SK-N-SH treated with all-trans-retinoic acid at 6 μM for 48 hours (cell line): ENCODE results near the gene ANKRD49.

Experiments used
- CSRNP3 ChIP-seq: fragments of 250-450 bp; sonication (Bioruptor Pico); IDR thresholded peaks from 2 replicates; pipeline ENCODE4 v1.5.1; 2021; ENCODE audit warnings: mild to moderate bottlenecking, moderate library complexity
- PATZ1 ChIP-seq: fragments of 250-450 bp; sonication (Bioruptor Pico); IDR thresholded peaks from 2 replicates; pipeline ENCODE4 v1.8.0; 2020; ENCODE audit warnings: mild to moderate bottlenecking, moderate library complexity, borderline replicate concordance
- PPARA ChIP-seq: fragments of 250-450 bp; sonication (Bioruptor Pico); IDR thresholded peaks from 2 replicates; pipeline ENCODE4 v1.5.0; 2020; ENCODE audit warnings: mild to moderate bottlenecking, borderline replicate concordance

DNA sequence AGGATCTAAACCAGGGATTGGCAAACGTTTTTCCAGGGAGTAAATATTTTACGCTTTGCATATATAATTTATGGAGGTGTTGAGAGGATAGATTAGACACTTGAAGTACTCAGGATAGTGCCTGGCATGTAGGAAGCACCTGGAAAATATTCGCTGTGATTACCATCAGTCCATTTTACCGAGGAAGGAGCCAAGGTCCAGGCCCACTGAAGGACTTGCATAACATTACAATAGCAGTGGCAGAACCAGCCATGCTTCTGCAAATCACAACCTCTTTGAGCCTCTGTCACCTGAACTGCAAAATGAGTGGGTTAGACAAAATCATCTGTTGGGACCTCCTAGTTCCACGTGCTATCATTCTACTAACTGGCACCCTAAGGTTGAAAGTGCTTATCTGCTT, 55.4 kb downstream of the ANKRD49 start:
- TF ChIP-seq PATZ1 (CRISPR knock-in tag) (no peak), CSRNP3 (CRISPR knock-in tag) (no peak), PPARA (CRISPR knock-in tag) (no peak)
